Vagina (tissue), 2 donors: ENCODE data around the gene DPF3.

Experiments used
- CTCF ChIP-seq, 3 experiments: fragments of 450-650 bp in 2 of 3; fragments of 200-600 bp in 1 of 3; sonication (generic) in 1 of 3; IDR thresholded peaks; one replicate each; pipeline ENCODE4 v1.5.1; 2017 to 2019; ENCODE audit warnings: antibody characterized with exemption in 3 of 3, mild to moderate bottlenecking in 2 of 3, moderate library complexity in 2 of 3
- POLR2A ChIP-seq, 2 donors: fragments of 450-650 bp; IDR thresholded peaks; one replicate each; pipeline ENCODE4 v1.6.1; 2017; ENCODE audit warnings: antibody characterized with exemption in 2 of 2, mild to moderate bottlenecking in 2 of 2, moderate library complexity in 2 of 2
- POLR2AphosphoS5 ChIP-seq, 2 donors: sonication (generic); formaldehyde crosslinking; IDR thresholded peaks; one replicate each; pipeline ENCODE4 v1.9.0; 2017; ENCODE audit warnings: antibody characterized with exemption in 2 of 2, mild to moderate bottlenecking in 2 of 2, low read depth in 1 of 2; ENCODE audit not compliant: insufficient read depth in 1 of 2

- TF ChIP-seq CTCF (IDR thresholded peaks at IDR 0.05), result no peak
- TF ChIP-seq POLR2A (IDR thresholded peaks at IDR 0.05), result no peak
- no peak for TF ChIP-seq POLR2AphosphoS5 (IDR thresholded peaks at IDR 0.05; ENCODE audit: insufficient read depth in 1 of 2, low read depth in 1 of 2)
These were observed 130.0 kb downstream of the DPF3 start for GRCh38 chr14:72763892-72764291.
